SK-N-SH (cell line): ENCODE results near the gene FGG. TPM values are rescaled to one million over a fixed set of nuclear protein-coding genes. Genes with fewer than 3 reads are reported as not detected.

Experiments used
- CTCF ChIA-PET: fragments of 300-600, 350-600 bp; formaldehyde crosslinking; extraction: SDS; loops from one replicate; lab custom pipeline; 2021; lab: Yijun Ruan, JAX
- POLR2A ChIA-PET: fragments of 350-600 bp; sonication (Branson Sonifier 250); formaldehyde crosslinking; extraction: SDS; loops from one replicate; lab custom pipeline; 2020; ENCODE audit warnings: antibody characterized with exemption, inconsistent platforms; lab: Yijun Ruan, JAX
- DNase-seq: peaks from one replicate; pipeline ENCODE4 v3.0.0; 2012
- H2AFZ ChIP-seq: fragments of 200-600 bp; sonication (generic); 2 replicates; pipeline ENCODE4 v1.8.1; 2016; ENCODE audit warnings: antibody characterized with exemption, mild to moderate bottlenecking, low read depth
- H3F3A ChIP-seq: fragments of 200-600 bp; sonication (generic); replicated peaks from 2 replicates; pipeline ENCODE3; 2016; ENCODE audit warnings: antibody characterized with exemption, mild to moderate bottlenecking; ENCODE audit not compliant: insufficient read depth
- H3K27ac ChIP-seq, 2 experiments: fragments of 200-500 bp in 1 of 2; fragments of 200-600 bp in 1 of 2; sonication (Bioruptor generic) in 1 of 2; sonication (generic), shearing (Covaris generic) in 1 of 2; 2 replicates each; pipeline versions ENCODE4 v1.5.1 to v1.6.1; 2014 to 2016; ENCODE audit warnings: low read depth in 2 of 2, inconsistent platforms in 1 of 2, low read length in 1 of 2, mild to moderate bottlenecking in 1 of 2, mixed read lengths in 1 of 2
- H3K27me3 ChIP-seq: fragments of 200-600 bp; sonication (generic), shearing (Covaris generic); 2 replicates; pipeline ENCODE4 v1.6.1; 2016; ENCODE audit warnings: mixed run types; ENCODE audit not compliant: insufficient read depth
- H3K36me3 ChIP-seq, 2 experiments: fragments of 200-500 bp in 1 of 2; fragments of 200-600 bp in 1 of 2; sonication (Bioruptor generic) in 1 of 2; sonication (generic) in 1 of 2; replicated peaks in 1 of 2; 2 replicates each; pipeline versions ENCODE3 to v1.5.1; 2014 to 2016; ENCODE audit warnings: low read length in 1 of 2, mild to moderate bottlenecking in 1 of 2; ENCODE audit not compliant: insufficient read depth in 2 of 2, control insufficient read depth in 1 of 2
- H3K4me1 ChIP-seq, 2 experiments: fragments of 200-500 bp in 1 of 2; fragments of 200-600 bp in 1 of 2; sonication (Bioruptor generic) in 1 of 2; sonication (generic), shearing (Covaris generic) in 1 of 2; 2 replicates each; pipeline versions ENCODE4 v1.5.1 to v1.6.1; 2014 to 2016; ENCODE audit warnings: low read depth in 1 of 2, low read length in 1 of 2, mixed run types in 1 of 2; ENCODE audit not compliant: insufficient read depth in 2 of 2, control insufficient read depth in 1 of 2
- H3K4me2 ChIP-seq: fragments of 200-600 bp; sonication (generic), shearing (Covaris generic); 2 replicates; pipeline ENCODE4 v1.6.1; 2017; ENCODE audit warnings: mixed run types
- H3K4me3 ChIP-seq, 2 experiments: fragments of 200-500 bp in 1 of 2; fragments of 200-600 bp in 1 of 2; sonication (Bioruptor generic) in 1 of 2; sonication (generic), shearing (Covaris generic) in 1 of 2; 2 replicates each; pipeline versions ENCODE4 v1.5.1 to v1.8.1; 2014 to 2016; ENCODE audit warnings: low read depth in 2 of 2, inconsistent platforms in 1 of 2, low read length in 1 of 2, mild to moderate bottlenecking in 1 of 2, mixed read lengths in 1 of 2, moderate library complexity in 1 of 2
- H3K79me2 ChIP-seq: fragments of 200-600 bp; sonication (generic); 2 replicates; pipeline ENCODE4 v1.8.1; 2017; ENCODE audit warnings: mild to moderate bottlenecking; ENCODE audit not compliant: insufficient read depth
- H3K9ac ChIP-seq: fragments of 200-600 bp; sonication (generic); 2 replicates; pipeline ENCODE4 v1.6.1; 2017; ENCODE audit warnings: mixed run types
- H3K9me2 ChIP-seq: fragments of 200-600 bp; sonication (generic); 2 replicates; pipeline ENCODE4 v1.6.1; 2017; ENCODE audit warnings: mixed run types
- H3K9me3 ChIP-seq: fragments of 200-600 bp; sonication (generic); 2 replicates; pipeline ENCODE4 v1.6.1; 2017; ENCODE audit warnings: mixed run types, mild to moderate bottlenecking, moderate library complexity
- H4K20me1 ChIP-seq: fragments of 200-600 bp; sonication (generic); 2 replicates; pipeline ENCODE4 v1.6.1; 2017; ENCODE audit warnings: mild to moderate bottlenecking, mixed run types; ENCODE audit not compliant: insufficient read depth
- CTCF ChIP-seq: fragments of 200-600 bp; sonication (generic); IDR thresholded peaks from 2 replicates; pipeline ENCODE4 v1.6.1; 2017; ENCODE audit warnings: antibody characterized with exemption, mild to moderate bottlenecking, moderate library complexity
- ELF1 ChIP-seq: IDR thresholded peaks from 2 replicates; pipeline ENCODE4 v1.4.0; 2012
- EP300 ChIP-seq, 2 experiments: IDR thresholded peaks; 2 replicates each; pipeline versions ENCODE4 v1.4.0 to v1.6.1; 2012; ENCODE audit warnings: borderline replicate concordance in 1 of 2, low read depth in 1 of 2, low read length in 1 of 2
- EZH2phosphoT487 ChIP-seq: fragments of 200-600 bp; sonication (generic); IDR thresholded peaks from 2 replicates; pipeline ENCODE4 v1.6.1; 2017; ENCODE audit warnings: low read depth, mixed run types, mild to moderate bottlenecking, antibody characterized with exemption, moderate library complexity, borderline replicate concordance
- FOXM1 ChIP-seq: IDR thresholded peaks from 2 replicates; pipeline ENCODE4 v1.4.0; 2012; ENCODE audit warnings: low read depth, mild to moderate bottlenecking
- GABPA ChIP-seq: IDR thresholded peaks from 2 replicates; pipeline ENCODE4 v1.4.0; 2012; ENCODE audit warnings: low read depth, mild to moderate bottlenecking
- IRF3 ChIP-seq: fragments of 150-350 bp; IDR thresholded peaks from 2 replicates; pipeline ENCODE4 v1.6.1; 2016; ENCODE audit warnings: mild to moderate bottlenecking, low read depth, low read length
- JUND ChIP-seq: IDR thresholded peaks from 2 replicates; pipeline ENCODE4 v1.4.0; 2012
- MAX ChIP-seq: IDR thresholded peaks from 2 replicates; pipeline ENCODE4 v1.4.0; 2012; ENCODE audit warnings: low read depth
- PBX3 ChIP-seq: IDR thresholded peaks from 2 replicates; pipeline ENCODE4; 2012
- REST ChIP-seq: IDR thresholded peaks from 2 replicates; pipeline ENCODE4 v1.6.1; 2012; ENCODE audit warnings: mild to moderate bottlenecking, low read depth, low read length, moderate library complexity
- RFX5 ChIP-seq: IDR thresholded peaks from 2 replicates; pipeline ENCODE4 v1.6.1; 2012; ENCODE audit warnings: mild to moderate bottlenecking, improper control_type of control experiment, low read length
- RXRA ChIP-seq: IDR thresholded peaks from 2 replicates; pipeline ENCODE4 v1.4.0; 2012; ENCODE audit warnings: low read depth, mild to moderate bottlenecking, borderline replicate concordance
- SIN3A ChIP-seq: IDR thresholded peaks from 2 replicates; pipeline ENCODE4 v1.6.1; 2012; ENCODE audit warnings: low read depth, mild to moderate bottlenecking, low read length, moderate library complexity, borderline replicate concordance
- TAF1 ChIP-seq: IDR thresholded peaks from 2 replicates; pipeline ENCODE4 v1.6.1; 2012; ENCODE audit warnings: low read depth, mild to moderate bottlenecking, low read length, moderate library complexity, borderline replicate concordance
- TCF12 ChIP-seq: IDR thresholded peaks from 2 replicates; pipeline ENCODE4 v1.4.0; 2012
- USF2 ChIP-seq: fragments of 150-350 bp; IDR thresholded peaks from 2 replicates; pipeline ENCODE4 v1.6.1; 2017; ENCODE audit warnings: antibody characterized with exemption, low read length, low read depth, borderline replicate concordance
- YY1 ChIP-seq: IDR thresholded peaks from 2 replicates; pipeline ENCODE4 v1.4.0; 2012; ENCODE audit warnings: low read depth, mild to moderate bottlenecking
- WGBS: methylation state at CpG from one replicate; pipeline ENCODE4 v1.1.6; 2017; ENCODE audit warnings: low lambda C conversion rate; 5-methylcytosine and 5-hydroxymethylcytosine counted together
- polyA plus RNA-seq, 3 experiments: library from polyadenylated mRNA; depleted of rRNA; stranded (reverse); fragments of >200 nt; gene quantifications; 2 replicates each; pipeline ENCODE4 v1.2.3, GENCODE V29; 2012

FGG gene
- polyA plus RNA-seq, 1 of the 3 experiments (the other 2 are of a cell fraction) = not detected

GRCh38 chr4:154660052-154660451 is 47.6 kb upstream of the FGG start:
- Histone ChIP-seq H3K4me1 (no peaks in the 10 kb centered on the region), H3K4me3 (no peak overlapping the region), H3K27ac (no peak overlapping the region), H3K36me3 (no peaks in the 10 kb centered on the region), H3K79me2 (no peaks in the 10 kb centered on the region), H3F3A (no peaks in the 10 kb centered on the region), H2AFZ (no peak overlapping the region), H3K9ac (no peak overlapping the region), H4K20me1 (no peaks in the 10 kb centered on the region), H3K4me2 (no peak overlapping the region)
- ChIA-PET POLR2A (no interaction called here), CTCF (interaction anchor here (0.9 to 1.4 kb wide), 3 partner anchors 15 to 63 kb away, joined by 3 to 4 read pairs (median 3); no protein-coding TSS in a partner anchor)
- no peak for DNase-seq
- TF ChIP-seq IRF3 (no peak), SIN3A (no peak), REST (no peak), ELF1 (no peak), TCF12 (no peak), GABPA (no peak), MAX (no peak), RXRA (no peak), USF2 (no peak), PBX3 (no peak), RFX5 (no peak), TAF1 (no peak), CTCF (no peak), YY1 (no peak), FOXM1 (no peak), EZH2phosphoT487 (no peak), EP300 (IDR thresholded peaks at IDR 0.05; ENCODE audit: borderline replicate concordance in 1 of 2, low read depth in 1 of 2, low read length in 1 of 2) (no peak), JUND (no peak)
- TF ChIP-seq, all 33 proteins: peak for 0
- peaks cover 7% of the 10 kb centered on the region; the same call in 1 of the 2 replicates for H3K27me3 ChIP-seq
- H3K9me2 ChIP-seq = no peaks in the 10 kb centered on the region
- WGBS = 8% methylated on average over 3 of the region's 3 CpGs
- H3K9me3 ChIP-seq = no peaks in the 10 kb centered on the region
